Measurements from ENCODE around the gene WNT7B.
"Not testable (repeated sequence)": the region's sequence is repeated elsewhere in the genome, so short reads cannot be mapped to it uniquely, and the experiment has no call there.

The WNT7B gene

GRCh38 chr22:46008291-46008690 lies 31.3 kb upstream of the WNT7B start:
- no peak for DNase-seq (ENCODE audit: low spot score)

DNA sequence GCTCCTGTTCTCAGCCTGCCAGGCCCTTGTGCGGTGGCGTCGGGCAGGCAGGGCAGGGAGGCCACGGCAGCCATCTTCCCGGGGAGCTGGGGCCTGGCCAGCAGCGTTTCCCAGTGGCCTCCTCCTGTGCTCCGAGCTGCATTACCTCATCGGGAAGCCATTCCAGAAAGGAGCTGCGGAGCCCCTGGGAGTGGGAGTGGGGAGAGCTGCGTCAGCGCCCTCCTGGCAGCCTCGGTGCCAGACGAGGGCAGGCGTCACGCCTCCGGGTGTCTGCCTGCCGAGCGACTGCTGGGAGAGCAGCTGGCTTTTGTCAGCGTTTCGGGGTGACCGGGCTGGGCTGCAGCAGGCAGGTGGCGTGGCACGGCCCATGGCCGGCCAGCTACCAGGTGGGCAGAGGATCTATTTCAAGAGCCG lies 30.9 kb upstream of the WNT7B start:
- DNase-seq (ENCODE audit: low spot score) = no peak

- DNase-seq (ENCODE audit: low spot score) = peak; percentile 78
Observed at GRCh38 chr22:46007003-46007847, 30.3 kb upstream of the WNT7B start.

- peak; percentile 78 for DNase-seq (ENCODE audit: low spot score)
Observed at GRCh38 chr22:46006379-46007002, 29.5 kb upstream of the WNT7B start.

DNA sequence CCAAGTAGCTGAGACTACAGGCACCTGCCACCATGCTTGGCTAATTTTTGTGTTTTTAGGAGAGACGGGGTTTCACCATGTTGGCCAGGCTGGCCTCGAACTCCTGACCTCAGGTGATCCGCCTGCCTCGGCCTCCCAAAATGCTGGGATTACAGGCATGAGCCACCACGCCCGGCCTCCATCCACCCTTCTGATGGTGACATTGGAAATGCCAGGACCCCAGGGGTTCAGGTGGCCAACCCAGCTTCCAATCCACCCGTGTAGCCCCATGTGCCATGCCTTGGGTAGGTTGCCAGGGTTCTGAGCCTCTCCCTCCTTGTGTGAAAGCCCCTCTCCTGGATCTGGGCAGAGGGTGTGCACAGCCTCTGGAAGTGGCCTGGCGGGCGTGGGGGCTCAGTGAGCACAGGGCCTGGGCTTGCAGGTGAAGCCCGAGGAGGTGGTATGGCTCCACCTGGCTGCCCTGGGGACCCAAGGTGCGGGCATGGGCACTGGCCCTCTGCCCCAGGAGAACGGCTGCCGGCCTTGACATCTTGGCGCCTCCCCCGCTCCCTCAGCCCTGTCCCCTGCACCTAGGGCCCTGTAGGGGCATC lies 28.2 kb upstream of the WNT7B start:
- not testable (repeated sequence) for DNase-seq (ENCODE audit: low spot score)

DNA sequence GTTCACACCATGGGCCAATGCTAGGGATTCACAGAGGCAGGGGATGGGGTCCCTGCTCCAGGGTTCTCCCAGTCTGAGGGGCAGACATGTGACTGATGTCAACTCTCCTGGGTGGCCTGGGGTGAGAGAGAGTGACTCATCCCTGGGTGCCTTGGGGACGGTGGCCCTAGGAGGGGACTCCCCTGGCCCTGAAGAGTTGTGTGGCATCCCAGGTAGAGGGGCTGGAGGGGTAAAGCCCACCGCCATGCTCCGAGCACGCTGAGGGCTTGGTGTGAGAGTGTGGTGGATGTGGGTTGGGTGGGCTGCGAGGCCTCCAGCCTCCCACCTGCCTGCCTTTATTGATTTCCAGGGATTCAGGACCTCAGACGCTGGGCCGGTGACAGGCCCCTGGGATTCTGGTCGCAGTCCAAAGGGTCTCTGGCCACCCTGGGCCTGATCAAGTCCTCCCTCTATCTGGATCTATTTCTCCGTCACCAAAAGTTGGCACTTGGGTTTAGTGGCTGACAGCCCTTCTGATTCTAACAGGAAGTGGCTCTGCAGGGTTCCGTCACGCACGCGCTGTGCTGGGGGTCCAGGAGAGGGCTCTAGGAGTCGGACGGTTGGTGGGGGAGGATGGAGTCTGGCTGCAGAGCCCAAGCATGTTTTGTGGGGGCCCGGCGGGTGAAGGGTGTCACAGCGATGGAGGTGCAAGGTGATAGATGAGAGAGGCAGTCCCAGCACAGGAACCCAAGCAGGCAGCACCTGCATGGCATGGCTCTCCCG lies 27.3 kb upstream of the WNT7B start:
- DNase-seq (ENCODE audit: low spot score) = no peak

DNA sequence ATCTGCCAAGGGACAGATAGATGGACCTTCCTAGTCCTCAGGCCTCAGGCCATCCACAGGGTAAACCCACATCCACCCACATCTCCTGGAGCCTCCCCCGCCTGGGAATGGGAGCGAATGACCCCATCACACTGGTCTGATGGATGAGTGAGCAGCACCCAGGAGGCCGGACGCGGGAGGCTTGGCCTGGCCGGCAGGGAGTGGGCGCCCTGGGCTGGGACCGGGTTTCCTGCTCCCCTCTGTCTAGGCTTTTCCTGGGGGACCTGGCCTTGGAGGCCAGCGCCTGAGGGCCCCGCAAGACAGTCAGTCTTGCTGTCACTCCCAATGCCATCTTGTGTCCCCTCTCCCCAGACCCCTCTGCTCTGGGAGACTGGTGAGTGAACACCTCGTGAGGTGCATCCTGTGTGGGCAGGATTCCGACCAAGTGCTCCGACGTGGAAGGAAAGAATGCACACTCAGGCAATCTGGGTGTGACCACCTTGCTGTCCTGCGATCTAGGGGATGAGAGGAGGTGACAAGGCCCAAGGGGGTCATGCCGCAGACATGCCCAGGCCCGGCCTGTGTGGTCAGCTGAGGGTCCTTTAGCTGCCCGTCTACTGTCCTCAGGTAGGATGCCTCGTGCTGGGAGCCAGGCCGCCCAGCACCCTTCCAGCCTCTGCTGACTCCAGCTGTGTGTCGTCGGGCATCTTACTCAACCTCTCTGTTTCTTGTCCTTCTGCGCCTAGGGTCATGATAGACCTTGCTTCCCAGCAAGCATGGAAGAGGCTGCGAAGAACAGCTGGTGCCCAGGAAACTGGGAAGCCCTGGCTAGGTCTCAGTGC lies 26.5 kb upstream of the WNT7B start:
- no peak for DNase-seq (ENCODE audit: low spot score)

- DNase-seq (ENCODE audit: low spot score) = no peak
Observed at GRCh38 chr22:46002757-46003270, 25.9 kb upstream of the WNT7B start.

DNA sequence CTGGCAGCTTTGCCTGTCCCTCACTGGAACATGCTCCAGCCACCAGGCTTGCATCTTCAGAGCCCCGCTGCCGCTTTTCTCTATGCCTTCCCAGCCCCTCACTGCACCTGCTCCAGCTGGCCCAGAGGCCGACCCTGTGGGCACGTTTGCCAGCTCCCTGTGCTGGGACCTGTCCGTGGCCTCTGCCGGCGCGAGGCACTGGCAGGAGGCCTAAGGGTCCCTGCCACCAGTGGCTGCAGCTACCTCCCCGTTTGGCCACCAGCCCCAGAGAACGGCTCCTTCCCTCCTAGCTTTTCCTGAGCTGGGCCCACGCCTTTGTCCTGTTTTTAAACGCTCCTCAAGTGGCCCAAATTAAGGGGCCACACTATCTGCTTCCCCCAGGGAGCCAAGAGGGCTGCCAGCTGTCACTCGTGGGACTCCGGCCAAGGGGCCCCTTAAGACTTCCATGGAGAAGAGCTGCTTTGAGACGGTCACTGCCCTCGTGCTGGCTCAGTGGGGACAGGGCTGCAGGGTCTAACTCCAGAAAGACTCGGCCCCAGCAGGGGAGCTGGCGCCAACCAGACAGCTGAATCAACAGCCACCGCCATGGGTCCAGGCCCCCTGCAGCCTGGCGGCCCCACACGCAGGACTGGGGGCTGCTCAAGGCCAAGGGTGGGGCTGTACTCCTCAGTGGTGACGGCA lies 24.6 kb upstream of the WNT7B start:
- DNase-seq (ENCODE audit: low spot score) = no peak

GRCh38 chr22:46001046-46001425 lies 24.1 kb upstream of the WNT7B start:
- no peak for DNase-seq (ENCODE audit: low spot score)

GRCh38 chr22:46000081-46001027 lies 23.4 kb upstream of the WNT7B start:
- no peak for DNase-seq (ENCODE audit: low spot score)

DNA sequence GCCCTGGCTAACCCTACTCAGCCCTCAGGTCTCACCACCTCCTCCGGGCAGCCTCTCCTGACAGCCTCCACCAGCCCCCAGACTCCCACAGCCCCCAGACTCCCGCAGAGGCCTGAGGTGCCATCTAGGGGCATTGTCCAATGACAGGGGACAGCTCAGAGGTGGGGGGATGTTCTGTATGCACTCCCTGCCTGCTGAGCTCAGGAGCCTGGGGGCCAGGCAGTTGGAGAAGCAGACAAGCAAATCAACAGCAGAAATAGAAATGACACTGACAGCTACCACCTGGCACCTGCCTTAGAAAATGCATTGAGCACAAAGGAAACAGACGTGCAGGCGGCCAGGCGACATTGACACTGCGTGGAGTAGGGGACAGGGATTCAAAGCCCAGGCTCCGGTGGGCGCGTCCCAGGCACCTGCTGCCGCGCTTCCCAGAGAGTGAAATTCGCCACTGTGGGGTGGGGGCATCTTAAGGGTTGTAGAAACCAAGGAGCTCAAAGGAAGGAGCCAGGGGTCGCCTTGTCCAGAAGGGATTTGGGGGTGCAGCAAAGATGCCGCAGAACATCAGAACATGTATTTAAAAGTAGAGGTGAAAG lies 22.5 kb upstream of the WNT7B start:
- no peak for DNase-seq (ENCODE audit: low spot score)

DNA sequence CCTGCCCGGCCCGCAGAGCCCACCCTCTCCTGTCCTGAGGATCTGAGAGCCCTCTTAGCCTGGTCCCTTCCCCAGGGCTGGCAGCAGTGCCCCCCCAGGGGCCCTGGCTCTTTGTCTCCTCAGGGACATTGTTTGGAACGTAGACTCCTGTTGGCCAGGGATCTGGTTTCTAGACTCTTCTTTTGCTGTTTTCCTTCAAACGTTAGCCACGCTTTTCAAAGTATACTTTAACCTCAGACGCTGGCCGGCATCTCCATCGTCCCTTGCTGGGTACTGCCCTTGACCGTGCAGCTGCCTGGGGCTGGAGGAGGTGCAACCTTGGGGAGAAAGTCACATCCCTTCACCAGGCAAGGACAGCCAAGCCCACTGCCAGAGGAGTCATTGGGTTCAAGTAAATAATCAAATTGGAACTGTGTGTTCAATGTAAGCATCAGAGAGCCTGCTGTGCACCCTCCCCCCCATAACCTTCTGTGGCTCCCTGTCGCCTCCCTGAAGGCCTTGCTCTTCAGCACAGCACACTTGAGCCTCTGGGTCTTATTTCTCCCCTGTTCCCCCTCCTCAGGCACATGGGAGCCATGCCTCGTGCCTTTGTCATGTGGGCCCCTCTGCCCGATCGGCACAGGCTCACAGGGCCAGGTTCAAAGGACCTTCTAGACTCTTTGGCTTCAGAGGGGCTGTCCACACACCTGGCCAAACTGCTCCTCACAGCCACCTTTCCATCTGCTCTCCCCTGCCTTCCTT lies 21.8 kb upstream of the WNT7B start:
- DNase-seq (ENCODE audit: low spot score) = no peak

- DNase-seq (ENCODE audit: low spot score) = no peak
Observed at GRCh38 chr22:45997777-45998637, 21.0 kb upstream of the WNT7B start.

DNA sequence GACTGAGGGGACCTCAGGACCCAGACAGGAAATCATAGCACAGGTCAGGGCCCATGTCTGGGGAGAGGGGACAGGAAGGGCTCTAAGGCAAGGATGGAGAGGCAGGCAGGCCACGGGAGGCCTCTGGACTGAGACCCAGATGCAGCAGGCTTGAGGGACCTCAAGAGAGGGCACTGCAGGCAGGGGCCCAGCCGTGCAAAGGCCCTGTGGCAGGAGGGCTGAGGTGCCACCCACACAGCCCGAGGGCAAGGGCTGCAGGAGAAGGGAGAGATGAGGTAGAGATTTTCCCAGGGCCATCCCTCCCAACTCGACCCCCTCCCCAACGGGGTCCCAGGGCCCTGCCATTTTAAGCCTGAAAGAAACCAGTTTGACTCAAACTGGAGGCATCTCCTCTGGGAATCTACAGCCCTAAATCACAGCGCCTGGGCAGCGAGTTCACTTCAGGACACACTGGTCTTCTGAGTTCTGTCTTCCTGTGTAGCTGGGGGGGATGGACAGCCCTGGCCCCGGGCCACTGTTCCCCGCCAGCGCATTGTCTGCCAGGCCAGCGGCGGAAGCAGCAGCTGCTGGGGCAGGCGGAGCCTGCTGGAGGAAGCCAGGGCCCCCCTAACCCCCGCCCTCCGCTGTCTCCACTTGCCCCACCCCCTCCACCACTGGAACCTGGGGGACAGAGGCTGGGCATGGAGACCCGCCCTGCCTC lies 20.3 kb upstream of the WNT7B start:
- peak; percentile 96 for DNase-seq (ENCODE audit: low spot score)

DNA sequence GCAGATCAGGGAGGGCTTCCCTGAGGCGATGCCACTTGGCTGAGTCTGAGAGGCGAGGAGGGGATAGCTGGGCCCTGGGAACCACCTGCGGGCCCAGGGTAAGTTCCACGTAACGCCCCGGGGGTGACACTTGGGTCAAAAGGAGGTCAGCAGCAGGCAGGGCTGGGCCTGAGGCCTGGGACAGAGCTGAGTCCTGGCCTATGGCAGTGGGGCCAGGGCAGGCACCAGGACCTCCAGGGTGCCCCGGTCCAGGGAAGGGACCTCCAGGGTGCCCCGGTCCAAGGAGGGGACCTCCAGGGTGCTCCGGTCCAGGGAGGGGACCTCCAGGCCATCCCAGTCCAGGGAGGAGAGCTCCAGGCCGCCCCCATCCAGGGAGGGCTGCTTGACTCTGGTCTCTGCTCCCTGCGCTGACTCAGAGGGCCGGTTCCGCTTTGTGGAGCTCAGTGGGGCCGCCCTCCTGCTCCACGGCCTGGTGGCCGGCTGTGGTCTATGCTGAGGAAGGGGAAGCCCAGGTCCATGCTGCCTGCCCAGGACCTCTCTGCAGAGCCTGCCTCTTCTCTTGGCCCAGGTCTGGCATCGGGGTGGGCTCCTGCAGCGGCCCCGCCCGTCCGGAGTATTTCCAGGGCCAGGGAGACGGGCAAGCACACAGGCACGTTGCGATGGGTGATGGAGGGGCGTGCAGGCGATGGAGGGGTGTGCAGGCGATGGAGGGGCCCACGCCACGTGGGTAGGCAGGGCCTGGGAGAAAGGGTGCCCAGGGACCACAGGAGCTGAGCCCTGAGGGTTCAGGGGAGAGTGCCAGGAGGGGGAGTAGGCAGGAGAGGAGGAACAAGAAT lies 19.5 kb upstream of the WNT7B start:
- DNase-seq (ENCODE audit: low spot score) = no peak
